RWPE2 (cell line): Measurements from ENCODE around the gene FNDC10.

Experiments used
- ATAC-seq: fragments of 200-7000 bp; cut with Tn5 transposase; 3 replicates; pipeline ENCODE4 v1.9.1; 2021; ENCODE audit warnings: low read depth
- DNase-seq: peaks from one replicate; pipeline ENCODE4 v3.0.0-alpha.2; 2020; ENCODE audit warnings: low spot score
- H3K27ac ChIP-seq: fragments of 450-650 bp; 2 replicates; pipeline ENCODE4 v1.5.1; 2017; ENCODE audit warnings: mild to moderate bottlenecking; ENCODE audit not compliant: poor library complexity, severe bottlenecking
- H3K27me3 ChIP-seq: fragments of 250-450 bp; sonication (Bioruptor Pico); 2 replicates; pipeline ENCODE4 v1.5.1; 2021; ENCODE audit warnings: mild to moderate bottlenecking, moderate library complexity; ENCODE audit not compliant: insufficient read depth, poor library complexity, severe bottlenecking
- H3K36me3 ChIP-seq: fragments of 250-450 bp; sonication (Bioruptor Pico); 2 replicates; pipeline ENCODE4 v1.5.1; 2020; ENCODE audit warnings: low read depth, mild to moderate bottlenecking, moderate library complexity
- H3K4me1 ChIP-seq: fragments of 250-450 bp; sonication (Bioruptor Pico); 2 replicates; pipeline ENCODE4 v1.5.1; 2021; ENCODE audit warnings: mild to moderate bottlenecking, moderate library complexity; ENCODE audit not compliant: insufficient read depth, poor library complexity, severe bottlenecking
- H3K4me3 ChIP-seq: fragments of 250-450 bp; sonication (Bioruptor Pico); 2 replicates; pipeline ENCODE4 v1.5.1; 2021; ENCODE audit warnings: mild to moderate bottlenecking, moderate library complexity; ENCODE audit not compliant: severe bottlenecking
- H3K9me3 ChIP-seq: fragments of 250-450 bp; sonication (Bioruptor Pico); 2 replicates; pipeline ENCODE4 v1.5.1; 2021; ENCODE audit warnings: mild to moderate bottlenecking, moderate library complexity; ENCODE audit not compliant: severe bottlenecking
- CTCF ChIP-seq: fragments of 450-650 bp; IDR thresholded peaks from one replicate; pipeline ENCODE4 v1.5.1; 2017; ENCODE audit warnings: mild to moderate bottlenecking, moderate library complexity; ENCODE audit not compliant: poor library complexity, severe bottlenecking

Gene FNDC10

GRCh38 chr1:1554926-1555915 lies 44.7 kb downstream of the FNDC10 start:
- Histone ChIP-seq H3K4me1 (peaks cover 7% of the 10 kb centered on the region), H3K27ac (no peak overlapping the region), H3K9me3 (no peaks in the 10 kb centered on the region), H3K27me3 (no peaks in the 10 kb centered on the region), H3K4me3 (no peak overlapping the region), H3K36me3 (peaks cover 23% of the 10 kb centered on the region)
- DNase-seq (peak; percentile 78), ATAC-seq (peak; percentile 80)
- TF ChIP-seq CTCF: no peak

DNA sequence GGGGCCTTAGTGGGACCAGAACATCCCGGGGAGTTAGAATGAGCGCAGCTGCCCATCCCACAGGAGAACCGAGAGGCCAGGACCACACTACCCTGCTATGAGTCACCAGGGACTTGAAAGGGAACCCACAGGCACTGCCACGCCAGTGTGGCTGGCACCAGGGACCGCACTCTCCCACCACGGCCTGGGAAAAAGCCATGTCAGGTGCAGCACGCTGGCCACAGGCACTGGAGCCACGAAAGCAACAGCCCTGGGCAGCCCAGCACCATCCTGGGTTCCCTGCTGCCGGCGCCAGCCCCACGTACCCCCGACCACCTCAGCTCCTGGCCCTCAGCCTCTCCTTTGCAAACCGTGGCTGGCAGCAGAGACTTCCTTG lies 45.4 kb downstream of the FNDC10 start:
- DNase-seq: no peak
- no peak for TF ChIP-seq CTCF
- H3K27ac ChIP-seq: no peak overlapping the region

GRCh38 chr1:1553821-1554494 lies 46.0 kb downstream of the FNDC10 start:
- DNase-seq (no peak), ATAC-seq (no peak)
- Histone ChIP-seq H3K4me3 (no peak overlapping the region), H3K27ac (no peak overlapping the region), H3K4me1 (peaks cover 7% of the 10 kb centered on the region), H3K36me3 (peaks cover 17% of the 10 kb centered on the region), H3K27me3 (no peaks in the 10 kb centered on the region), H3K9me3 (no peaks in the 10 kb centered on the region)
- TF ChIP-seq CTCF: no peak

More for the DNA sequence above, 45.4 kb downstream of the FNDC10 start:
- H3K4me1 ChIP-seq: peaks cover 7% of the 10 kb centered on the region
- no peak overlapping the region for H3K4me3 ChIP-seq
- peaks cover 21% of the 10 kb centered on the region for H3K36me3 ChIP-seq
- no peaks in the 10 kb centered on the region for H3K9me3 ChIP-seq
- ATAC-seq: no peak; the same call in 1 of the 3 replicates
- no peaks in the 10 kb centered on the region for H3K27me3 ChIP-seq

GRCh38 chr1:1552263-1552639 lies 47.7 kb downstream of the FNDC10 start:
- Histone ChIP-seq H3K4me1 (peaks cover 7% of the 10 kb centered on the region), H3K4me3 (no peak overlapping the region), H3K27me3 (no peaks in the 10 kb centered on the region), H3K36me3 (peaks cover 12% of the 10 kb centered on the region), H3K27ac (no peak overlapping the region), H3K9me3 (no peaks in the 10 kb centered on the region)
- no peak for ATAC-seq
- DNase-seq: no peak
- TF ChIP-seq CTCF: no peak
